Hepatocyte (in vitro differentiated cells): ENCODE measurements around the gene SHISAL1. TPM values are rescaled to one million over a fixed set of nuclear protein-coding genes. Genes with fewer than 3 reads are reported as not detected.

Experiments
- DNase-seq: peaks from one replicate; pipeline ENCODE4 v3.0.0-alpha.2; 2016; ENCODE audit warnings: low spot score
- H2AFZ ChIP-seq: fragments of 200-600 bp; sonication (generic); 2 replicates; pipeline ENCODE4 v1.6.0; 2016; ENCODE audit warnings: antibody characterized with exemption, mild to moderate bottlenecking
- H3K27ac ChIP-seq: fragments of 200-600 bp; sonication (generic); 2 replicates; pipeline ENCODE4 v1.5.1; 2016; ENCODE audit warnings: mild to moderate bottlenecking
- H3K27me3 ChIP-seq: fragments of 200-600 bp; sonication (generic); 2 replicates; pipeline ENCODE4 v1.6.1; 2016
- H3K36me3 ChIP-seq: fragments of 200-600 bp; sonication (generic); replicated peaks from 2 replicates; pipeline ENCODE4 v1.5.1; 2016; ENCODE audit warnings: low read depth; ENCODE audit not compliant: insufficient read depth
- H3K4me1 ChIP-seq: fragments of 200-600 bp; sonication (generic); 2 replicates; pipeline ENCODE4 v1.5.1; 2016; ENCODE audit warnings: mild to moderate bottlenecking, moderate library complexity; ENCODE audit not compliant: insufficient read depth
- H3K4me2 ChIP-seq: fragments of 200-600 bp; sonication (generic); 2 replicates; pipeline ENCODE4 v1.6.0; 2016
- H3K4me3 ChIP-seq: fragments of 200-600 bp; sonication (generic); 2 replicates; pipeline ENCODE4 v1.5.1; 2016; ENCODE audit warnings: mild to moderate bottlenecking
- H3K79me2 ChIP-seq: fragments of 200-600 bp; sonication (generic); 2 replicates; pipeline ENCODE4 v1.6.0; 2017; ENCODE audit warnings: mild to moderate bottlenecking
- H3K9me2 ChIP-seq: fragments of 200-600 bp; sonication (generic); replicated peaks from 2 replicates; pipeline ENCODE4 v1.6.0; 2017; ENCODE audit warnings: mild to moderate bottlenecking; ENCODE audit not compliant: insufficient read depth
- H3K9me3 ChIP-seq: fragments of 200-600 bp; sonication (generic); 2 replicates; pipeline ENCODE4 v1.5.1; 2016; ENCODE audit warnings: low read depth, mild to moderate bottlenecking
- H4K20me1 ChIP-seq: fragments of 200-600 bp; sonication (generic); 2 replicates; pipeline ENCODE4 v1.6.0; 2016; ENCODE audit warnings: mild to moderate bottlenecking; ENCODE audit not compliant: insufficient read depth, poor library complexity, severe bottlenecking
- EZH2 ChIP-seq: fragments of 200-600 bp; sonication (generic); IDR thresholded peaks from 2 replicates; pipeline ENCODE4 v1.6.1; 2016; ENCODE audit warnings: antibody characterized with exemption, mild to moderate bottlenecking, borderline replicate concordance
- EZH2phosphoT487 ChIP-seq: fragments of 200-600 bp; sonication (generic); IDR thresholded peaks from one replicate; pipeline ENCODE4 v1.6.1; 2018; ENCODE audit warnings: antibody characterized with exemption, mild to moderate bottlenecking, low read depth, moderate library complexity; ENCODE audit not compliant: unreplicated experiment, severe bottlenecking
- WGBS: methylation state at CpG from one replicate; pipeline ENCODE4 v1.1.6; 2016; ENCODE audit warnings: low lambda C conversion rate; ENCODE audit errors: missing lambda C conversion rate; 5-methylcytosine and 5-hydroxymethylcytosine counted together
- polyA plus RNA-seq: library from polyadenylated mRNA; unstranded; fragments of >200 nt; fragmentation: Nextera tagmentation; extraction: Ambion mirVana; gene quantifications from 2 replicates; pipeline ENCODE4 v1.2.1, GENCODE V29; 2016
- total RNA-seq: library from RNA; depleted of rRNA; stranded (reverse); fragments of >200 nt; gene quantifications from 2 replicates; pipeline ENCODE4 v1.2.3, GENCODE V29; 2014
- TF ChIP-seq, protein P1 (sequence below): fragments of 200-600 bp; sonication (generic); IDR thresholded peaks from 2 replicates; pipeline ENCODE4 v1.5.1; 2016; ENCODE audit warnings: antibody characterized with exemption, mild to moderate bottlenecking; ENCODE audit not compliant: poor library complexity

The SHISAL1 gene
- total and polyA plus RNA-seq, 2 experiments from 2014 or later, result 0.66 to 2.4 TPM

DNA sequence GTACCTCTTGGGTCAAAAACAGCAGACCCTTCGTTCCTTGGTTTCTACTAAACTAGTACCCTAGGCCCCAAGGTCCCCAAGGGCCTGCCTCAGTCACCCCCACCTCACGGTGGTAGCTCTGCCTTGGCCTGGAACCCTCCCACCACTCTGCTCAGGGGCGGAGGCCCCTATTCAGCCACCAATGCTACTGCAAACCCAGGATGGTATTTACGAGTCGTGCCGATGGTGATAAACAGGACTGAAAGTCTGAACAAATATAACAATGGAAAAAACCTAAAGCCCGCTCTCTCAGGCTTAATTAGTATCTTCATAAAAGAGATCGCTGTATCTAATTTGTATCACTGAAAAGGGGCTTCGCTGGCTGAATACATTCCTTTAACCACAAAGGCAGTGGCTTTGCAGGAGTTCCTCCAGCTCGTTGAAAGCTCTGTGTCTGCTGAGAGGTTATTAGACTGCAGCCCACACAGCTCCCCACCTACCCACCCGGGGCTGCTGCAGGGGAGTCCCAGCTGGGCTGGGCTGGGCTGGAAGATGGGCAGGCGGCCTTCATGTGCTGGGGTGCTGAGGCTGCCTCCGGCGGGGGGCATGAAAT lies 15.2 kb downstream of the SHISAL1 start:
- Histone ChIP-seq H3K4me1 (peaks cover 12% of the 10 kb centered on the region), H3K4me2 (no peak overlapping the region), H3K4me3 (no peak overlapping the region), H3K9me2 (no peaks in the 10 kb centered on the region), H2AFZ (no peak overlapping the region), H3K27ac (no peak overlapping the region), H3K79me2 (no peaks in the 10 kb centered on the region), H3K36me3 (no peaks in the 10 kb centered on the region), H3K9me3 (no peaks in the 10 kb centered on the region), H4K20me1 (no peaks in the 10 kb centered on the region), H3K27me3 (no peaks in the 10 kb centered on the region)
- no peak for DNase-seq
- TF ChIP-seq EZH2 (no peak), EZH2phosphoT487 (no peak)
- TF ChIP-seq, protein P1, sequence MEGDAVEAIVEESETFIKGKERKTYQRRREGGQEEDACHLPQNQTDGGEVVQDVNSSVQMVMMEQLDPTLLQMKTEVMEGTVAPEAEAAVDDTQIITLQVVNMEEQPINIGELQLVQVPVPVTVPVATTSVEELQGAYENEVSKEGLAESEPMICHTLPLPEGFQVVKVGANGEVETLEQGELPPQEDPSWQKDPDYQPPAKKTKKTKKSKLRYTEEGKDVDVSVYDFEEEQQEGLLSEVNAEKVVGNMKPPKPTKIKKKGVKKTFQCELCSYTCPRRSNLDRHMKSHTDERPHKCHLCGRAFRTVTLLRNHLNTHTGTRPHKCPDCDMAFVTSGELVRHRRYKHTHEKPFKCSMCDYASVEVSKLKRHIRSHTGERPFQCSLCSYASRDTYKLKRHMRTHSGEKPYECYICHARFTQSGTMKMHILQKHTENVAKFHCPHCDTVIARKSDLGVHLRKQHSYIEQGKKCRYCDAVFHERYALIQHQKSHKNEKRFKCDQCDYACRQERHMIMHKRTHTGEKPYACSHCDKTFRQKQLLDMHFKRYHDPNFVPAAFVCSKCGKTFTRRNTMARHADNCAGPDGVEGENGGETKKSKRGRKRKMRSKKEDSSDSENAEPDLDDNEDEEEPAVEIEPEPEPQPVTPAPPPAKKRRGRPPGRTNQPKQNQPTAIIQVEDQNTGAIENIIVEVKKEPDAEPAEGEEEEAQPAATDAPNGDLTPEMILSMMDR, result no peak
- 46% methylated on average over 13 of the region's 14 CpGs for WGBS

DNA sequence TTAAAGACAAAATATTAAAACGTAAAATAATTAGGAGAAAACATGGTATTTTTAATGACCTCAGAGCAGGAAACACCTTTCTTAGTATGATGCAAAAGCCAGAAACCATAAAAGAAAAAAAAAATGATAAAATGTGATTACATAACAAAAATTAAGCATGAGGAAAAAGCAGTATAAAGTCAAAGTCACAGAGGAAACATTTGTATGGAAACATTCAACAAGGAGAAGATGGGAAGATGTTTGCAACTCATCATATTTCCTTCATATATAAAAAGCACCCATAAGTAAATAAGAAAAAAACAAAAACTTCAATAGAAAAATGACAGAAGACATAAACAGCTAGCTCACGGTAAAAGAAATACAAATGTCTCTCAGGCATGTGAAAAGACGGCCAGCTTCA lies 17.3 kb downstream of the SHISAL1 start:
- TF ChIP-seq EZH2 (no peak), EZH2phosphoT487 (no peak)
- TF ChIP-seq, protein P1, result no peak
- no peak for DNase-seq
- H2AFZ ChIP-seq, result no peak overlapping the region
- no peaks in the 10 kb centered on the region for H3K9me3 ChIP-seq
- H3K27ac ChIP-seq, result no peak overlapping the region
- H3K9me2 ChIP-seq, result no peaks in the 10 kb centered on the region
- no peak overlapping the region for H3K4me3 ChIP-seq
- H3K36me3 ChIP-seq, result no peaks in the 10 kb centered on the region
- H4K20me1 ChIP-seq, result no peaks in the 10 kb centered on the region
- H3K79me2 ChIP-seq, result no peaks in the 10 kb centered on the region
- H3K4me1 ChIP-seq, result peaks cover 12% of the 10 kb centered on the region
- H3K27me3 ChIP-seq, result no peaks in the 10 kb centered on the region
- no peak overlapping the region for H3K4me2 ChIP-seq
- 85% methylated on average over 3 of the region's 3 CpGs for WGBS

DNA sequence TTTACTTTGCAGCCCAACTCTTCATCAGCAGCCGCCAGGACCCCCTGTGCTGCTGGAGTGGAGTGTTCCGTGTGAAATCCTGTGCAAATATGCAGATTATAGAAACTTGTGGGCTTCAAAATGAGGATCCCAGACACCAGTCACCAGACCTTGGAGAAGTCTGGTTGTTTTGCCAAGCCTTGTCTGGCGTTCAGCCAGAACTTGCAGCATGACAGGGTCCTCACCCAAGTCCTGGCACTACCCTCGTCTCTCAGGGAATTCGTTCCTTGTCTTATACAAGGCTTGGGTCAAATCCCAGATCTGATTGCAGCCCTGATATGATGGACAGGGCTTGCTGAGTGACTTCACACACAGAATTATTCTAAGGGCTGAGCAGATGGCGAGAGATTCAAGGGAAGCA lies 18.9 kb downstream of the SHISAL1 start:
- no peaks in the 10 kb centered on the region for H3K9me2 ChIP-seq
- peaks cover 18% of the 10 kb centered on the region for H3K4me1 ChIP-seq
- H3K27me3 ChIP-seq, result no peaks in the 10 kb centered on the region
- no peak overlapping the region for H3K4me3 ChIP-seq
- H3K79me2 ChIP-seq, result no peaks in the 10 kb centered on the region
- 84% methylated on average over 6 of the region's 6 CpGs for WGBS
- H3K27ac ChIP-seq, result no peak overlapping the region
- H4K20me1 ChIP-seq, result no peaks in the 10 kb centered on the region
- no peak overlapping the region for H3K4me2 ChIP-seq
- H3K36me3 ChIP-seq, result no peaks in the 10 kb centered on the region
- no peak overlapping the region for H2AFZ ChIP-seq
- DNase-seq, result no peak
- no peaks in the 10 kb centered on the region for H3K9me3 ChIP-seq
- TF ChIP-seq EZH2phosphoT487, result no peak

DNA sequence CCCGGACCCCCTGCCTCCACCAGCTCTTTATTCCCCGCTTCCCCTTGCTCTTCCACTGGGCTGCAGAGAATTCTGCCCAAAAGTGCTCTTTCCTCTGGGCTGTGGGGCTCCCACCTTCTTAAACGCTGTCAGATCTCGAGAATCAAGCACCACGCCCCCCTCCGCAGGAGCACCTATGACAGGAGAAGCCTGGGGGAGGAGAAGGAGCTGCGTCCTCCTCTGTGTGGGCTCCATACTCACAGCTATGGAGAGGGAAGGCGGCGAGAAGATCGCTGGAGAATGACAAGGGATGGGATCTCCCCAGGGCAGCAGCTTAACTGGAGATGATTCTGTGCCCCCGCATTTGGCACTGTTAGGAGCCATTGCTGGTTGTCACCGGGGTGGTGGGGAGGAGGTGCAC lies 19.7 kb downstream of the SHISAL1 start:
- H3K79me2 ChIP-seq, result no peaks in the 10 kb centered on the region
- TF ChIP-seq EZH2phosphoT487, result no peak
- TF ChIP-seq EZH2, result no peak
- TF ChIP-seq, protein P1, result no peak
- H3K9me2 ChIP-seq, result no peaks in the 10 kb centered on the region
- H3K9me3 ChIP-seq, result no peaks in the 10 kb centered on the region
- no peaks in the 10 kb centered on the region for H3K27me3 ChIP-seq
- no peak for DNase-seq
- H4K20me1 ChIP-seq, result no peaks in the 10 kb centered on the region
- no peaks in the 10 kb centered on the region for H3K36me3 ChIP-seq
- no peak overlapping the region for H3K4me3 ChIP-seq
- H2AFZ ChIP-seq, result no peak overlapping the region
- no peak overlapping the region for H3K27ac ChIP-seq
- peaks cover 14% of the 10 kb centered on the region for H3K4me1 ChIP-seq
- no peak overlapping the region for H3K4me2 ChIP-seq
- 87% methylated on average over 12 of the region's 12 CpGs for WGBS
